ENCODE results near the gene RDH13. TPM values are rescaled to one million over a fixed set of nuclear protein-coding genes. Genes with fewer than 3 reads are reported as not detected.

Gene RDH13
- total and polyA plus RNA-seq, 4 donors = 9.2 to 30.5 (median 18.6) TPM

DNA sequence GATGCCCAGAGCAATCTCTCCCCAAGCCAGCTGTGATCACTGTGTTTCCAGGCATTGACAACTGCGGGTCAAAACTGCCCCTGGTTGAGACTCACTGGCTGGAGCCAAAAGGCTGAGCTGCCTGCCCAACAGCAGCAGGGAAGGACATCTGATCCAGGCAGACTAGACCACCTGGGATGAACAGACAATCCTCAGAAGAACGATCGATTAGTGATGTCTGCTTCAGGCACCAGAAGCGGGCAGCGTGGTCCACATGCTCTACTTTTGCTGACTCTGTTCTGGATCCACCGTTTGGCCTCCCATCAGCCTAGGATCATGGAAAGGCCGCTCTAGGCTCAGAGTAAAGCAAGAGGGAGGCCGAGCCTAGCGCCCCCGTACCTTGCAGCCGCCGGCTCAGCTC, 15.0 kb downstream of the RDH13 start:
- DNase-seq (no peak), ATAC-seq (ENCODE audit: insufficient read depth, low FRiP score) (no peak)
- Histone ChIP-seq H3K27ac (ENCODE audit: low read depth in 1 of 2, low read length in 1 of 2) (no peak overlapping the region), H3K36me3 (ENCODE audit: control insufficient read depth in 4 of 4, insufficient read depth in 4 of 4, low read length in 4 of 4) (peaks cover 0 to 61% (median 5%) of the 10 kb centered on the region in 4 donors), H3K4me3 (no peak overlapping the region), H3K27me3 (ENCODE audit: control insufficient read depth in 3 of 3, insufficient read depth in 3 of 3, low read length in 2 of 3) (no peaks in the 10 kb centered on the region), H3K9me3 (ENCODE audit: control insufficient read depth in 4 of 4, insufficient read depth in 3 of 4, low read length in 3 of 4) (no peaks in the 10 kb centered on the region), H3K9ac (ENCODE audit: insufficient read depth in 1 of 2, low read length in 2 of 2) (no peak overlapping the region), H3K4me1 (ENCODE audit: control insufficient read depth in 5 of 5, insufficient read depth in 5 of 5, low read length in 5 of 5) (peaks cover 0 to 1% (median 0%) of the 10 kb centered on the region in 5 donors)
- WGBS, 2 donors = 95% methylated on average over 12 of the region's 12 CpGs
- TF ChIP-seq, protein P1, sequence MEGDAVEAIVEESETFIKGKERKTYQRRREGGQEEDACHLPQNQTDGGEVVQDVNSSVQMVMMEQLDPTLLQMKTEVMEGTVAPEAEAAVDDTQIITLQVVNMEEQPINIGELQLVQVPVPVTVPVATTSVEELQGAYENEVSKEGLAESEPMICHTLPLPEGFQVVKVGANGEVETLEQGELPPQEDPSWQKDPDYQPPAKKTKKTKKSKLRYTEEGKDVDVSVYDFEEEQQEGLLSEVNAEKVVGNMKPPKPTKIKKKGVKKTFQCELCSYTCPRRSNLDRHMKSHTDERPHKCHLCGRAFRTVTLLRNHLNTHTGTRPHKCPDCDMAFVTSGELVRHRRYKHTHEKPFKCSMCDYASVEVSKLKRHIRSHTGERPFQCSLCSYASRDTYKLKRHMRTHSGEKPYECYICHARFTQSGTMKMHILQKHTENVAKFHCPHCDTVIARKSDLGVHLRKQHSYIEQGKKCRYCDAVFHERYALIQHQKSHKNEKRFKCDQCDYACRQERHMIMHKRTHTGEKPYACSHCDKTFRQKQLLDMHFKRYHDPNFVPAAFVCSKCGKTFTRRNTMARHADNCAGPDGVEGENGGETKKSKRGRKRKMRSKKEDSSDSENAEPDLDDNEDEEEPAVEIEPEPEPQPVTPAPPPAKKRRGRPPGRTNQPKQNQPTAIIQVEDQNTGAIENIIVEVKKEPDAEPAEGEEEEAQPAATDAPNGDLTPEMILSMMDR (IDR thresholded peaks at IDR 0.05; ENCODE audit: control extremely low read depth, extremely low read depth) = no peak

DNA sequence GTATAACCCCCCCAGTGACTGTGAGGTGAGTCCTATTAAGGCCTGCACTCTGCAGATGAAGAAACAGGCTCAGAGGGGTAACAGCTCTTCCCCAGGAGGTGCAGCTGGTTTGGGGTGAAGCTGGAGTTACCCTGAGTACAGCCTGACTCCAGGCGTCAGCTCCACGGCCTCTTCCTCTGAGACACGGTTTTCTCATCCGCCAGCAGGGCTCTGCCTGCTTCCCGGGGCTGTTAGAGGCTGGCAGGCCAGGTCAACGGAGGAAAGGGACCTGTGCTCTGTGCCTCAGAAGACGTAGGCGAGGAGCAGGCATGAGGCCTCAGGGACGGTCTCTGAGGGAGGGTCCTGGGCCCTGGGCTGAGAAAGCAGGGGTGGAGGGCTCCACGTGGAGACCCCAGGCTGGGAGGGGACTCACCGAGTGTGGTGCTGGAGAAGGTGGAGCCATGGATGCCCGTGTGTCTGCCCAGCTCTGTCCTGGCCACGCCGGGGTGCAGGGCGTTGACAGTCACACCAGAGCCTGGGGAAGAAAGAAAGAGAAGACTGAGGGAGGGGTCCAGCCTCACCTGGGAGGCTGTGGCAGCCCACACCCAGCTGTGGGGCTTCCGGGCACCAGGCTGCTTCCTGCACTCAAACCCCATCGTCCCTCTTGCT, 15.8 kb downstream of the RDH13 start:
- TF ChIP-seq, protein P1 (IDR thresholded peaks at IDR 0.05; ENCODE audit: control extremely low read depth, extremely low read depth) = no peak
- no peak for ATAC-seq (ENCODE audit: insufficient read depth, low FRiP score)
- Histone ChIP-seq H3K9ac (ENCODE audit: insufficient read depth in 1 of 2, low read length in 2 of 2) (no peak overlapping the region), H3K4me3 (no peak overlapping the region), H3K27me3 (ENCODE audit: control insufficient read depth in 3 of 3, insufficient read depth in 3 of 3, low read length in 2 of 3) (no peaks in the 10 kb centered on the region), H3K9me3 (ENCODE audit: control insufficient read depth in 4 of 4, insufficient read depth in 3 of 4, low read length in 3 of 4) (no peaks in the 10 kb centered on the region), H3K36me3 (ENCODE audit: control insufficient read depth in 4 of 4, insufficient read depth in 4 of 4, low read length in 4 of 4) (peaks cover 0 to 61% (median 5%) of the 10 kb centered on the region in 4 donors), H3K27ac (ENCODE audit: low read depth in 1 of 2, low read length in 1 of 2) (no peak overlapping the region), H3K4me1 (ENCODE audit: control insufficient read depth in 5 of 5, insufficient read depth in 5 of 5, low read length in 5 of 5) (peaks cover 0 to 1% (median 0%) of the 10 kb centered on the region in 5 donors)
- 92 to 93% methylated on average over 17 of the region's 17 CpGs for WGBS, 2 donors
- no peak for DNase-seq

DNA sequence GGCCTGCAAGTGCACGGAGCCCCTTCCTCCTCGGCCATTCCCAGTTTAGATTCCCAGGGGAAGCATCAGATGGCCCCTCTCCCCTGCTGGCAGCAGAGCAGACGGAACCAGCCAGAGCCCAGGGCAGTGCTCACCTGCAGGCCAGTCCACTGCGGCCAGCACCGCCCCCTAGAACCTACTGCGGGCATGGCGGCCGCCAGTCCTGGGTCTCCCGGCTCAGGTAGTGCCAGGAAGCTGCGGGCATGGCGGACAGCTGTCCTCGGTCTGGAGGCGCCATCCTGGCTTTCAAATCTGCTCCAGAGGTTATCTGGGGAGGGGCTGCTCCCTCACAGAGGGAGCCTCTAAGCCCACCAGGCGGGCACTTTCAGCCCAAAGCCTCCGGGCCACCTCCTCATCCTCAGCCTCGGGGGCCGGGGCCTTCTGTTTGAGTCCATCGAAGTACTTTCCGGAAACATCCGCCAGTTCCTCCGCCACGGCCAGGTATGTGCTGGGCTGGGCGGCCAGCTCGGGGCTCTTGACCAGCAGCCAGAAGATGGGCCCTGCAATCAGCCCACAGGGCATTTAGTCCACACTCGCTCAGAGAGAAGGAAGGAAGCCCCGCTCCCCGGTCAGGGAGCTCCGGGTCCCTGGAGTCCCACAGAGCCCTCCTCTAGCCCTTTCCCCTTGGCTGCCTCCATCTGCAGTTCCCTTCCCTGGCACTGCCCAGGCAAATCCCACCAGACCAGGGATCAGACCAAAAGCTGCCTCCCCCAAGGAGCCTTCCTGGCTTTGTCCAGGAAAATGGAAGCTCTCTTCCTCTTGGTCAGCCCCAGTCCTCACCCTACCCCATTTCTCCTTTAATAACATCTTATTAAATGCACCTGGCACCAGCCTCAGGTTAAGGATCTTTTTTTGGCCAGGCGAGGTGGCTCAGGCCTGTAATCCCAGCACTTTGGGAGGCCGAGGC, 17.9 kb downstream of the RDH13 start:
- WGBS, 2 donors = 95 to 96% methylated on average over 28 to 30 of the region's 30 CpGs
- ATAC-seq (ENCODE audit: insufficient read depth, low FRiP score) = no peak

More for the DNA sequence above, 17.9 kb downstream of the RDH13 start:
- Histone ChIP-seq H3K9ac (ENCODE audit: insufficient read depth in 1 of 2, low read length in 2 of 2) (no peak overlapping the region), H3K27ac (ENCODE audit: low read depth in 1 of 2, low read length in 1 of 2) (no peak overlapping the region), H3K4me1 (ENCODE audit: control insufficient read depth in 5 of 5, insufficient read depth in 5 of 5, low read length in 5 of 5) (peaks cover 0 to 2% (median 0%) of the 10 kb centered on the region in 5 donors), H3K4me3 (no peak overlapping the region), H3K27me3 (ENCODE audit: control insufficient read depth in 3 of 3, insufficient read depth in 3 of 3, low read length in 2 of 3) (no peaks in the 10 kb centered on the region), H3K36me3 (ENCODE audit: control insufficient read depth in 4 of 4, insufficient read depth in 4 of 4, low read length in 4 of 4) (peaks cover 0 to 49% (median 5%) of the 10 kb centered on the region in 4 donors), H3K9me3 (ENCODE audit: control insufficient read depth in 4 of 4, insufficient read depth in 3 of 4, low read length in 3 of 4) (no peaks in the 10 kb centered on the region)
- TF ChIP-seq, protein P1 (IDR thresholded peaks at IDR 0.05; ENCODE audit: control extremely low read depth, extremely low read depth) = no peak
- no peak for DNase-seq

Measured in lung (tissue), 12 donors.